HepG2 (cell line): Measurements from ENCODE around the gene PYY. TPM values are rescaled to one million over a fixed set of nuclear protein-coding genes. Genes with fewer than 3 reads are reported as not detected.

Experiments used
- AHR ChIP-seq: IDR thresholded peaks from 2 replicates; pipeline ENCODE4 v1.6.1; 2018; ENCODE audit warnings: missing genetic modification reagents, missing compliant biosample characterization
- ATRX ChIP-seq: sonication (generic); formaldehyde crosslinking; IDR thresholded peaks from 2 replicates; pipeline ENCODE4 v1.4.0; 2020; ENCODE audit warnings: missing genetic modification reagents, borderline replicate concordance
- FOXM1 ChIP-seq: sonication (generic); formaldehyde crosslinking; IDR thresholded peaks from 2 replicates; pipeline ENCODE4 v1.5.0; 2020; ENCODE audit warnings: missing genetic modification reagents
- HMGA1 ChIP-seq: sonication (generic); formaldehyde crosslinking; conservative IDR thresholded peaks from 2 replicates; pipeline ENCODE4 v1.4.0; 2020; ENCODE audit warnings: missing genetic modification reagents
- HNRNPLL ChIP-seq: fragments of 200-400 bp; formaldehyde crosslinking; IDR thresholded peaks from 2 replicates; pipeline ENCODE4 v1.6.1; 2017; ENCODE audit warnings: mild to moderate bottlenecking, low read depth, low read length; ENCODE audit not compliant: poor library complexity, severe bottlenecking
- JUNB ChIP-seq: sonication (generic); formaldehyde crosslinking; IDR thresholded peaks from 2 replicates; pipeline ENCODE4 v1.8.0; 2022; ENCODE audit warnings: missing genetic modification reagents, mild to moderate bottlenecking, borderline replicate concordance
- KAT2B ChIP-seq: fragments of 150-350 bp; IDR thresholded peaks from 2 replicates; pipeline ENCODE4 v1.6.1; 2014; ENCODE audit warnings: low read depth, low read length, borderline replicate concordance
- NFIC ChIP-seq: IDR thresholded peaks from 2 replicates; pipeline ENCODE4 v1.6.1; 2012; ENCODE audit warnings: mild to moderate bottlenecking, low read length, inconsistent platforms
- RBAK ChIP-seq: sonication (generic); formaldehyde crosslinking; IDR thresholded peaks from 2 replicates; pipeline ENCODE4 v1.5.1; 2020; ENCODE audit warnings: mild to moderate bottlenecking, missing genetic modification reagents
- TEAD3 ChIP-seq: optimal IDR thresholded peaks from 2 replicates; pipeline ENCODE3; 2016; ENCODE audit warnings: borderline replicate concordance
- ZFP36 ChIP-seq: fragments of 150-350 bp; IDR thresholded peaks from 2 replicates; pipeline ENCODE4 v1.6.1; 2018; ENCODE audit warnings: borderline replicate concordance, low read length, low read depth; ENCODE audit not compliant: partially characterized antibody
- ZFP36L2 ChIP-seq: sonication (generic); formaldehyde crosslinking; IDR thresholded peaks from 2 replicates; pipeline ENCODE4 v1.4.0; 2020; ENCODE audit warnings: missing genetic modification reagents
- ZNF33B ChIP-seq: sonication (generic); formaldehyde crosslinking; IDR thresholded peaks from 2 replicates; pipeline ENCODE4 v1.5.1; 2020; ENCODE audit warnings: mild to moderate bottlenecking, missing genetic modification reagents
- ZNF350 ChIP-seq: sonication (generic); formaldehyde crosslinking; IDR thresholded peaks from 2 replicates; pipeline ENCODE4 v1.4.0; 2020; ENCODE audit warnings: mild to moderate bottlenecking, low read depth, missing genetic modification reagents, borderline replicate concordance
- ZNF501 ChIP-seq: sonication (generic); formaldehyde crosslinking; IDR thresholded peaks from 2 replicates; pipeline ENCODE4 v1.5.1; 2020; ENCODE audit warnings: mild to moderate bottlenecking, moderate library complexity, missing genetic modification reagents
- ZNF556 ChIP-seq: sonication (generic); formaldehyde crosslinking; IDR thresholded peaks from 2 replicates; pipeline ENCODE4 v1.4.0; 2020; ENCODE audit warnings: mild to moderate bottlenecking, missing genetic modification reagents, borderline replicate concordance
- ZNF607 ChIP-seq: sonication (generic); formaldehyde crosslinking; IDR thresholded peaks from 2 replicates; pipeline ENCODE4 v1.5.1; 2020; ENCODE audit warnings: missing genetic modification reagents, mild to moderate bottlenecking, borderline replicate concordance
- ZNF616 ChIP-seq: sonication (generic); formaldehyde crosslinking; IDR thresholded peaks from 2 replicates; pipeline ENCODE4 v1.5.0; 2020; ENCODE audit warnings: low read depth, mild to moderate bottlenecking, missing genetic modification reagents
- ZNF644 ChIP-seq: IDR thresholded peaks from 2 replicates; pipeline ENCODE4 v1.6.1; 2016; ENCODE audit warnings: low read depth
- polyA plus RNA-seq, 8 experiments: library from polyadenylated mRNA; depleted of rRNA in 3 of 8; stranded (reverse) in 7 of 8; unstranded in 1 of 8; fragments of >200 nt; fragmentation: Illumina TruSeq in 4 of 8; extraction: Trizol in 4 of 8; gene quantifications; 2 replicates each; pipeline versions ENCODE4 v1.2.1 to v1.2.3, GENCODE V29; 2011 to 2016; ENCODE audit warnings: low read depth in 4 of 8, missing spikeins in 1 of 8, mixed read lengths in 1 of 8; ENCODE audit not compliant: insufficient read depth in 1 of 8
- total RNA-seq, 5 experiments: library from RNA; depleted of rRNA; stranded (reverse); fragments of >200 nt; fragmentation: Illumina TruSeq; extraction: Trizol; gene quantifications; 2 replicates each; pipeline ENCODE4 v1.2.3, GENCODE V29; 2016; ENCODE audit warnings: low read depth in 1 of 5
- TF ChIP-seq, protein P1 (sequence below): sonication (generic); formaldehyde crosslinking; IDR thresholded peaks from 2 replicates; pipeline ENCODE4 v1.4.0; 2020; ENCODE audit warnings: missing genetic modification reagents
- TF ChIP-seq, protein P2 (sequence below): sonication (generic); formaldehyde crosslinking; IDR thresholded peaks from 2 replicates; pipeline ENCODE4 v1.4.0; 2020; ENCODE audit warnings: missing genetic modification reagents
- TF ChIP-seq, protein P3 (sequence below): sonication (generic); formaldehyde crosslinking; IDR thresholded peaks from 2 replicates; pipeline ENCODE4 v1.4.0; 2020; ENCODE audit warnings: mild to moderate bottlenecking, missing genetic modification reagents
- TF ChIP-seq, protein P4 (sequence below): sonication (generic); formaldehyde crosslinking; IDR thresholded peaks from 2 replicates; pipeline ENCODE4 v1.5.0; 2020; ENCODE audit warnings: mild to moderate bottlenecking, missing genetic modification reagents, borderline replicate concordance
- TF ChIP-seq, protein P5 (sequence below): sonication (generic); formaldehyde crosslinking; IDR thresholded peaks from 2 replicates; pipeline ENCODE4 v1.4.0; 2020; ENCODE audit warnings: missing genetic modification reagents, low read depth, mild to moderate bottlenecking, borderline replicate concordance

Gene PYY
- total and polyA plus RNA-seq, 2 of the 13 experiments (the other 11 are each of a cell fraction or from before 2014, with no cell fraction given) = 0.25 TPM; not detected in 1

DNA sequence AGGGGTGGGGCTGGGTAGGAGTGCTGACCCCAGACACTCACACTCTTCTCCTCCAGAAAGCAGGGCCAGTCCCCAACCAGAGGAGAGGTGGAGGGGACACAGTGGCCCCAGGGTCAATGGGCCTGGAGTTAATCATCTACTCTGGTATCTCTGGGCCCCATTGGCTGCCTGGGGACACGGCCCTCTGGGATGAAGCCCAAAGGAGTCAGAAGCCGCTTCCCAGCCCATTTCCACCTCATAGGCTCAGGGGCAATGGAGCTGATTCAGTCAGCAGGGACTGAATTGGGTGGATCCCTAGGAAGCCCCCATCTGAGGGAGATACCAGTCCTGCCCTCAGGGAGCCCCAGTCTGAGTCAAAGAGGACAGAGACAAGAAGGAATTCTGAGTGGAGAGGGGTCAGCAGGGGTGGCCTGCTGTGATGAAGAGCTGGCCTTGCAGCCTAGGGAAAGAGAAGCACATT is 47.8 kb upstream of the PYY start (continued):
- TF ChIP-seq ZNF350 (CRISPR knock-in tag) = no peak; the same call in 1 of the 2 replicates
- TF ChIP-seq AHR (CRISPR knock-in tag) = no peak; the same call in 1 of the 2 replicates
- TF ChIP-seq ZNF644 (CRISPR knock-in tag) = peak; percentile 34; the same call in 1 of the 2 replicates
- no peak for TF ChIP-seq RBAK (CRISPR knock-in tag)
- no peak for TF ChIP-seq ZFP36L2 (CRISPR knock-in tag)
- no peak for TF ChIP-seq ATRX (CRISPR knock-in tag)
- no peak for TF ChIP-seq ZNF556
- no peak for TF ChIP-seq ZNF33B (CRISPR knock-in tag)
- TF ChIP-seq JUNB = no peak
- peak; percentile 56; the same call in 1 of the 2 replicates for TF ChIP-seq ZNF501 (CRISPR knock-in tag)
- TF ChIP-seq KAT2B = no peak
- TF ChIP-seq, protein P1, sequence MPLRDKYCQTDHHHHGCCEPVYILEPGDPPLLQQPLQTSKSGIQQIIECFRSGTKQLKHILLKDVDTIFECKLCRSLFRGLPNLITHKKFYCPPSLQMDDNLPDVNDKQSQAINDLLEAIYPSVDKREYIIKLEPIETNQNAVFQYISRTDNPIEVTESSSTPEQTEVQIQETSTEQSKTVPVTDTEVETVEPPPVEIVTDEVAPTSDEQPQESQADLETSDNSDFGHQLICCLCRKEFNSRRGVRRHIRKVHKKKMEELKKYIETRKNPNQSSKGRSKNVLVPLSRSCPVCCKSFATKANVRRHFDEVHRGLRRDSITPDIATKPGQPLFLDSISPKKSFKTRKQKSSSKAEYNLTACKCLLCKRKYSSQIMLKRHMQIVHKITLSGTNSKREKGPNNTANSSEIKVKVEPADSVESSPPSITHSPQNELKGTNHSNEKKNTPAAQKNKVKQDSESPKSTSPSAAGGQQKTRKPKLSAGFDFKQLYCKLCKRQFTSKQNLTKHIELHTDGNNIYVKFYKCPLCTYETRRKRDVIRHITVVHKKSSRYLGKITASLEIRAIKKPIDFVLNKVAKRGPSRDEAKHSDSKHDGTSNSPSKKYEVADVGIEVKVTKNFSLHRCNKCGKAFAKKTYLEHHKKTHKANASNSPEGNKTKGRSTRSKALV (CRISPR knock-in tag) = no peak
- TF ChIP-seq ZNF607 = 0 out of 2 replicates have a peak, but pooled peaks have one; percentile 55
- TF ChIP-seq NFIC = no peak
- TF ChIP-seq, protein P2, sequence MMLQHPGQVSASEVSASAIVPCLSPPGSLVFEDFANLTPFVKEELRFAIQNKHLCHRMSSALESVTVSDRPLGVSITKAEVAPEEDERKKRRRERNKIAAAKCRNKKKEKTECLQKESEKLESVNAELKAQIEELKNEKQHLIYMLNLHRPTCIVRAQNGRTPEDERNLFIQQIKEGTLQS (CRISPR knock-in tag) = no peak
- TF ChIP-seq ZFP36 = no peak
- TF ChIP-seq ZNF616 = no peak
- TF ChIP-seq, protein P3, sequence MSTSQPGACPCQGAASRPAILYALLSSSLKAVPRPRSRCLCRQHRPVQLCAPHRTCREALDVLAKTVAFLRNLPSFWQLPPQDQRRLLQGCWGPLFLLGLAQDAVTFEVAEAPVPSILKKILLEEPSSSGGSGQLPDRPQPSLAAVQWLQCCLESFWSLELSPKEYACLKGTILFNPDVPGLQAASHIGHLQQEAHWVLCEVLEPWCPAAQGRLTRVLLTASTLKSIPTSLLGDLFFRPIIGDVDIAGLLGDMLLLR = no peak
- TF ChIP-seq HNRNPLL = no peak
- TF ChIP-seq FOXM1 (CRISPR knock-in tag) = no peak
- TF ChIP-seq, protein P4, sequence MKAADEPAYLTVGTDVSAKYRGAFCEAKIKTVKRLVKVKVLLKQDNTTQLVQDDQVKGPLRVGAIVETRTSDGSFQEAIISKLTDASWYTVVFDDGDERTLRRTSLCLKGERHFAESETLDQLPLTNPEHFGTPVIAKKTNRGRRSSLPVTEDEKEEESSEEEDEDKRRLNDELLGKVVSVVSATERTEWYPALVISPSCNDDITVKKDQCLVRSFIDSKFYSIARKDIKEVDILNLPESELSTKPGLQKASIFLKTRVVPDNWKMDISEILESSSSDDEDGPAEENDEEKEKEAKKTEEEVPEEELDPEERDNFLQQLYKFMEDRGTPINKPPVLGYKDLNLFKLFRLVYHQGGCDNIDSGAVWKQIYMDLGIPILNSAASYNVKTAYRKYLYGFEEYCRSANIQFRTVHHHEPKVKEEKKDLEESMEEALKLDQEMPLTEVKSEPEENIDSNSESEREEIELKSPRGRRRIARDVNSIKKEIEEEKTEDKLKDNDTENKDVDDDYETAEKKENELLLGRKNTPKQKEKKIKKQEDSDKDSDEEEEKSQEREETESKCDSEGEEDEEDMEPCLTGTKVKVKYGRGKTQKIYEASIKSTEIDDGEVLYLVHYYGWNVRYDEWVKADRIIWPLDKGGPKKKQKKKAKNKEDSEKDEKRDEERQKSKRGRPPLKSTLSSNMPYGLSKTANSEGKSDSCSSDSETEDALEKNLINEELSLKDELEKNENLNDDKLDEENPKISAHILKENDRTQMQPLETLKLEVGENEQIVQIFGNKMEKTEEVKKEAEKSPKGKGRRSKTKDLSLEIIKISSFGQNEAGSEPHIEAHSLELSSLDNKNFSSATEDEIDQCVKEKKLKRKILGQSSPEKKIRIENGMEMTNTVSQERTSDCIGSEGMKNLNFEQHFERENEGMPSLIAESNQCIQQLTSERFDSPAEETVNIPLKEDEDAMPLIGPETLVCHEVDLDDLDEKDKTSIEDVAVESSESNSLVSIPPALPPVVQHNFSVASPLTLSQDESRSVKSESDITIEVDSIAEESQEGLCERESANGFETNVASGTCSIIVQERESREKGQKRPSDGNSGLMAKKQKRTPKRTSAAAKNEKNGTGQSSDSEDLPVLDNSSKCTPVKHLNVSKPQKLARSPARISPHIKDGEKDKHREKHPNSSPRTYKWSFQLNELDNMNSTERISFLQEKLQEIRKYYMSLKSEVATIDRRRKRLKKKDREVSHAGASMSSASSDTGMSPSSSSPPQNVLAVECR (CRISPR knock-in tag) = peak; percentile 15; the same call in 1 of the 2 replicates
- TF ChIP-seq TEAD3 (CRISPR knock-in tag) = peak; percentile 63
- TF ChIP-seq, protein P5, sequence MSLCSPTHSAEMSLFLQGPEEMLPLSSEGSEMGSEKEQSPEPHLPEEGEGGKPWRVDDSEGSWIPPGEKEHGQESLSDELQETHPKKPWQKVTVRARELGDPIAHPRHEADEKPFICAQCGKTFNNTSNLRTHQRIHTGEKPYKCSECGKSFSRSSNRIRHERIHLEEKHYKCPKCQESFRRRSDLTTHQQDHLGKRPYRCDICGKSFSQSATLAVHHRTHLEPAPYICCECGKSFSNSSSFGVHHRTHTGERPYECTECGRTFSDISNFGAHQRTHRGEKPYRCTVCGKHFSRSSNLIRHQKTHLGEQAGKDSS (CRISPR knock-in tag) = 0 out of 2 replicates have a peak, but pooled peaks have one; percentile 45
- no peak for TF ChIP-seq HMGA1 (CRISPR knock-in tag)
